ENCODE measurements around the gene FAM169A. TPM values are rescaled to one million over a fixed set of nuclear protein-coding genes. Genes with fewer than 3 reads are reported as not detected.
A peak's percentile ranks its signal among the peaks of the same experiment; 100 is the strongest.

Gene FAM169A
- total RNA-seq, 1 experiment from 2014 or later = 11.2 TPM

- Histone ChIP-seq H3K4me3 (ENCODE audit: low read length) (no peak overlapping the region), H3K9ac (ENCODE audit: low read length) (no peak overlapping the region), H3K27ac (ENCODE audit: low read length) (no peak overlapping the region), H3K79me2 (ENCODE audit: low read length) (peaks cover 13% of the 10 kb centered on the region), H3K4me1 (ENCODE audit: insufficient read depth, low read length) (0 out of 2 replicates have a peak, but pooled peaks cover 5% of the 10 kb centered on the region), H2AFZ (ENCODE audit: low read length) (no peak overlapping the region), H3K4me2 (ENCODE audit: low read length) (no peak overlapping the region), H3K9me2 (replicated peaks; ENCODE audit: low read length) (no peaks in the 10 kb centered on the region), H3K27me3 (ENCODE audit: low read length) (no peaks in the 10 kb centered on the region), H3F3A (ENCODE audit: low read length, unreplicated experiment) (no peaks in the 10 kb centered on the region), H3K9me3 (ENCODE audit: low read length) (no peaks in the 10 kb centered on the region), H3K36me3 (ENCODE audit: low read depth, low read length) (peaks cover 17% of the 10 kb centered on the region), H4K20me1 (ENCODE audit: low read length) (no peaks in the 10 kb centered on the region)
- no peak for TF ChIP-seq CTCF (conservative IDR thresholded peaks at IDR 0.05; ENCODE audit: low read depth, low read length)
- no peak for TF ChIP-seq EZH2 (IDR thresholded peaks at IDR 0.05; ENCODE audit: low read length, unreplicated experiment)
- no peak for TF ChIP-seq EZH2phosphoT487 (IDR thresholded peaks at IDR 0.05; ENCODE audit: borderline replicate concordance, low read length)
- POLR2A ChIA-PET (ENCODE audit: unreplicated experiment) = no interaction called here
- DNase-seq = no peak
- ATAC-seq = no peak; the same call in 1 of the 2 replicates
- BruUV-seq (replicated peaks) = no TSS peak
- CTCF ChIA-PET = no interaction called here
- intact Hi-C loops (cut with micrococcal nuclease) = no loop called here
These were observed 93.8 kb downstream of the FAM169A start for GRCh38 chr5:74772359-74772758.

- peaks cover 33% of the 10 kb centered on the region for H3K4me1 ChIP-seq (ENCODE audit: insufficient read depth, low read length)
- ChIA-PET CTCF (no interaction called here), POLR2A (ENCODE audit: unreplicated experiment) (no interaction called here)
- no peaks in the 10 kb centered on the region for H3K9me2 ChIP-seq (replicated peaks; ENCODE audit: low read length)
- H3K36me3 ChIP-seq (ENCODE audit: low read depth, low read length) = peaks cover 5% of the 10 kb centered on the region; the same call in 1 of the 2 replicates
- TSS peak; percentile 74 for BruUV-seq (replicated peaks)
- H4K20me1 ChIP-seq (ENCODE audit: low read length) = no peaks in the 10 kb centered on the region
- H3K4me3 ChIP-seq (ENCODE audit: low read length) = peak overlapping the region; percentile 97
- intact Hi-C loops (cut with micrococcal nuclease) = loop anchor here (2.0 to 5.0 kb wide), 2 partner anchors 135 to 151 kb away; no protein-coding TSS in a partner anchor
- H3K9me3 ChIP-seq (ENCODE audit: low read length) = no peaks in the 10 kb centered on the region
- peak overlapping the region; percentile 93 for H3K9ac ChIP-seq (ENCODE audit: low read length)
- peak overlapping the region; percentile 94 for H2AFZ ChIP-seq (ENCODE audit: low read length)
- peaks cover 50% of the 10 kb centered on the region for H3K79me2 ChIP-seq (ENCODE audit: low read length)
- ATAC-seq = peak; percentile 30
- H3K27ac ChIP-seq (ENCODE audit: low read length) = peak overlapping the region; percentile 50
- no peak for TF ChIP-seq EZH2phosphoT487 (IDR thresholded peaks at IDR 0.05; ENCODE audit: borderline replicate concordance, low read length)
- no peak for TF ChIP-seq CTCF (conservative IDR thresholded peaks at IDR 0.05; ENCODE audit: low read depth, low read length)
- no peak for TF ChIP-seq EZH2 (IDR thresholded peaks at IDR 0.05; ENCODE audit: low read length, unreplicated experiment)
- peak overlapping the region; percentile 89 for H3K4me2 ChIP-seq (ENCODE audit: low read length)
- H3F3A ChIP-seq (ENCODE audit: low read length, unreplicated experiment) = peaks cover 8% of the 10 kb centered on the region
- H3K27me3 ChIP-seq (ENCODE audit: low read length) = no peaks in the 10 kb centered on the region
- DNase-seq = peak; percentile 25
These were observed 98.6 kb downstream of the FAM169A start for GRCh38 chr5:74767579-74767913.

- peaks cover 54% of the 10 kb centered on the region for H3K79me2 ChIP-seq (ENCODE audit: low read length)
- H4K20me1 ChIP-seq (ENCODE audit: low read length) = no peaks in the 10 kb centered on the region
- H3F3A ChIP-seq (ENCODE audit: low read length, unreplicated experiment) = peaks cover 8% of the 10 kb centered on the region
- H3K36me3 ChIP-seq (ENCODE audit: low read depth, low read length) = peaks cover 5% of the 10 kb centered on the region; the same call in 1 of the 2 replicates
- TF ChIP-seq EZH2 (IDR thresholded peaks at IDR 0.05; ENCODE audit: low read length, unreplicated experiment) = no peak
- no peak for TF ChIP-seq CTCF (conservative IDR thresholded peaks at IDR 0.05; ENCODE audit: low read depth, low read length)
- TF ChIP-seq EZH2phosphoT487 (IDR thresholded peaks at IDR 0.05; ENCODE audit: borderline replicate concordance, low read length) = no peak
- H3K9me2 ChIP-seq (replicated peaks; ENCODE audit: low read length) = no peaks in the 10 kb centered on the region
- BruUV-seq (replicated peaks) = no TSS peak
- no peaks in the 10 kb centered on the region for H3K27me3 ChIP-seq (ENCODE audit: low read length)
- peaks cover 38% of the 10 kb centered on the region for H3K4me1 ChIP-seq (ENCODE audit: insufficient read depth, low read length)
- peak within 1 kb of the TSS; percentile 93 for H3K9ac ChIP-seq (ENCODE audit: low read length)
- H2AFZ ChIP-seq (ENCODE audit: low read length) = peak within 1 kb of the TSS; percentile 94
- intact Hi-C loops (cut with micrococcal nuclease) = loop anchor here (2.0 to 5.0 kb wide), 2 partner anchors 135 to 152 kb away; no protein-coding TSS in a partner anchor
- peak within 1 kb of the TSS; percentile 89 for H3K4me2 ChIP-seq (ENCODE audit: low read length)
- H3K27ac ChIP-seq (ENCODE audit: low read length) = peak within 1 kb of the TSS; percentile 50
- no peaks in the 10 kb centered on the region for H3K9me3 ChIP-seq (ENCODE audit: low read length)
- ChIA-PET POLR2A (ENCODE audit: unreplicated experiment) (no interaction called here), CTCF (interaction anchor here (0.5 to 0.6 kb wide), 2 partner anchors 130 to 281 kb away, joined by 3 read pairs; no protein-coding TSS in a partner anchor)
- DNase-seq (peak; percentile 90), ATAC-seq (peak; percentile 77)
- H3K4me3 ChIP-seq (ENCODE audit: low read length) = peak within 1 kb of the TSS; percentile 97
These were observed 99.2 kb downstream of the FAM169A start, which contains the start of the genes GFM2 and NSA2 for GRCh38 chr5:74766849-74767578. Gene GFM2 (minus strand): TSS chr5:74767117. CDS start chr5:74763742, 3,375 bp downstream. Gene NSA2 (plus strand): TSS chr5:74767249. CDS start chr5:74767361, 112 bp downstream.
